Hepatocyte (in vitro differentiated cells): Measurements from ENCODE around the gene FBXW10. TPM values are rescaled to one million over a fixed set of nuclear protein-coding genes. Genes with fewer than 3 reads are reported as not detected.
A peak's percentile ranks its signal among the peaks of the same experiment; 100 is the strongest.
"Not testable (repeated sequence)": the region's sequence is repeated elsewhere in the genome, so short reads cannot be mapped to it uniquely, and the experiment has no call there.

ENCODE experiments used
- DNase-seq: peaks from one replicate; pipeline ENCODE4 v3.0.0-alpha.2; 2016; ENCODE audit warnings: low spot score
- H2AFZ ChIP-seq: fragments of 200-600 bp; sonication (generic); 2 replicates; pipeline ENCODE4 v1.6.0; 2016; ENCODE audit warnings: antibody characterized with exemption, mild to moderate bottlenecking
- H3K27ac ChIP-seq: fragments of 200-600 bp; sonication (generic); 2 replicates; pipeline ENCODE4 v1.5.1; 2016; ENCODE audit warnings: mild to moderate bottlenecking
- H3K27me3 ChIP-seq: fragments of 200-600 bp; sonication (generic); 2 replicates; pipeline ENCODE4 v1.6.1; 2016
- H3K36me3 ChIP-seq: fragments of 200-600 bp; sonication (generic); replicated peaks from 2 replicates; pipeline ENCODE4 v1.5.1; 2016; ENCODE audit warnings: low read depth; ENCODE audit not compliant: insufficient read depth
- H3K4me1 ChIP-seq: fragments of 200-600 bp; sonication (generic); 2 replicates; pipeline ENCODE4 v1.5.1; 2016; ENCODE audit warnings: mild to moderate bottlenecking, moderate library complexity; ENCODE audit not compliant: insufficient read depth
- H3K4me2 ChIP-seq: fragments of 200-600 bp; sonication (generic); 2 replicates; pipeline ENCODE4 v1.6.0; 2016
- H3K4me3 ChIP-seq: fragments of 200-600 bp; sonication (generic); 2 replicates; pipeline ENCODE4 v1.5.1; 2016; ENCODE audit warnings: mild to moderate bottlenecking
- H3K79me2 ChIP-seq: fragments of 200-600 bp; sonication (generic); 2 replicates; pipeline ENCODE4 v1.6.0; 2017; ENCODE audit warnings: mild to moderate bottlenecking
- H3K9me2 ChIP-seq: fragments of 200-600 bp; sonication (generic); replicated peaks from 2 replicates; pipeline ENCODE4 v1.6.0; 2017; ENCODE audit warnings: mild to moderate bottlenecking; ENCODE audit not compliant: insufficient read depth
- H3K9me3 ChIP-seq: fragments of 200-600 bp; sonication (generic); 2 replicates; pipeline ENCODE4 v1.5.1; 2016; ENCODE audit warnings: low read depth, mild to moderate bottlenecking
- H4K20me1 ChIP-seq: fragments of 200-600 bp; sonication (generic); 2 replicates; pipeline ENCODE4 v1.6.0; 2016; ENCODE audit warnings: mild to moderate bottlenecking; ENCODE audit not compliant: insufficient read depth, poor library complexity, severe bottlenecking
- WGBS: methylation state at CpG from one replicate; pipeline ENCODE4 v1.1.6; 2016; ENCODE audit warnings: low lambda C conversion rate; ENCODE audit errors: missing lambda C conversion rate; 5-methylcytosine and 5-hydroxymethylcytosine counted together
- polyA plus RNA-seq: library from polyadenylated mRNA; unstranded; fragments of >200 nt; fragmentation: Nextera tagmentation; extraction: Ambion mirVana; gene quantifications from 2 replicates; pipeline ENCODE4 v1.2.1, GENCODE V29; 2016
- total RNA-seq: library from RNA; depleted of rRNA; stranded (reverse); fragments of >200 nt; gene quantifications from 2 replicates; pipeline ENCODE4 v1.2.3, GENCODE V29; 2014

FBXW10 gene
- total and polyA plus RNA-seq, 2 experiments from 2014 or later, result not detected

GRCh38 chr17:18719428-18720110 lies 24.3 kb upstream of the FBXW10 start:
- not testable (repeated sequence) for H3K79me2 ChIP-seq, H3K27me3 ChIP-seq, H3K9me3 ChIP-seq, DNase-seq, H3K4me3 ChIP-seq, H3K4me1 ChIP-seq, H3K9me2 ChIP-seq, H2AFZ ChIP-seq, H3K36me3 ChIP-seq, H4K20me1 ChIP-seq
- Histone ChIP-seq H3K27ac (peak overlapping the region; percentile 94), H3K4me2 (peak overlapping the region; percentile 59)
- 70% methylated on average over 11 of the region's 12 CpGs for WGBS

- not testable (repeated sequence) for H3K4me3 ChIP-seq, H3K4me1 ChIP-seq, H4K20me1 ChIP-seq, H3K4me2 ChIP-seq, H3K9me3 ChIP-seq, H3K9me2 ChIP-seq, DNase-seq, H3K36me3 ChIP-seq, H2AFZ ChIP-seq, H3K27ac ChIP-seq, H3K27me3 ChIP-seq, H3K79me2 ChIP-seq
- WGBS, result 77% methylated on average over 5 of the region's 12 CpGs
These were observed 21.9 kb upstream of the FBXW10 start for GRCh38 chr17:18721775-18722547.

- H3K9me3 ChIP-seq, DNase-seq, H2AFZ ChIP-seq, H3K27me3 ChIP-seq, H3K4me3 ChIP-seq, H3K4me1 ChIP-seq, H3K27ac ChIP-seq, H4K20me1 ChIP-seq, H3K79me2 ChIP-seq, H3K36me3 ChIP-seq, H3K9me2 ChIP-seq, H3K4me2 ChIP-seq: not testable (repeated sequence)
- whole genome bisulfite sequencing, result 89% methylated on average over 5 of the region's 5 CpGs
These were observed 21.2 kb upstream of the FBXW10 start for GRCh38 chr17:18722612-18723011.

GRCh38 chr17:18723509-18723908 lies 20.3 kb upstream of the FBXW10 start:
- H3K9me3 ChIP-seq, result not testable (repeated sequence)

GRCh38 chr17:18732438-18732837 lies 11.4 kb upstream of the FBXW10 start:
- H3K27ac ChIP-seq, H3K36me3 ChIP-seq, H3K79me2 ChIP-seq, DNase-seq, H3K9me2 ChIP-seq, H2AFZ ChIP-seq, H4K20me1 ChIP-seq, H3K27me3 ChIP-seq, H3K4me3 ChIP-seq, H3K4me1 ChIP-seq, H3K4me2 ChIP-seq, H3K9me3 ChIP-seq: not testable (repeated sequence)
- 96% methylated on average over 1 of the region's 1 CpG for WGBS

More at GRCh38 chr17:18723509-18723908, 20.3 kb upstream of the FBXW10 start:
- not testable (repeated sequence) for DNase-seq, H3K79me2 ChIP-seq, H3K4me1 ChIP-seq, H3K27me3 ChIP-seq, H3K4me3 ChIP-seq, H3K4me2 ChIP-seq, H2AFZ ChIP-seq, H3K36me3 ChIP-seq, H4K20me1 ChIP-seq, H3K9me2 ChIP-seq
- H3K27ac ChIP-seq, result peak overlapping the region; percentile 31
- 95% methylated on average over 1 of the region's 1 CpG for WGBS

GRCh38 chr17:18733350-18733749 lies 10.5 kb upstream of the FBXW10 start:
- H4K20me1 ChIP-seq, H3K36me3 ChIP-seq, H3K27me3 ChIP-seq, H3K4me1 ChIP-seq, H3K79me2 ChIP-seq, H3K4me3 ChIP-seq, H2AFZ ChIP-seq, H3K4me2 ChIP-seq, H3K9me3 ChIP-seq, H3K9me2 ChIP-seq: not testable (repeated sequence)
- WGBS, result 75% methylated on average over 4 of the region's 4 CpGs
- H3K27ac ChIP-seq, result peak overlapping the region; percentile 76
- DNase-seq, result peak; percentile 21

- not testable (repeated sequence) for H4K20me1 ChIP-seq, H3K27me3 ChIP-seq, H3K9me3 ChIP-seq, H3K9me2 ChIP-seq, H3K4me2 ChIP-seq, DNase-seq, H3K4me3 ChIP-seq, H3K79me2 ChIP-seq, H2AFZ ChIP-seq, H3K27ac ChIP-seq, H3K36me3 ChIP-seq, H3K4me1 ChIP-seq
- 84% methylated on average over 7 of the region's 7 CpGs for WGBS
These were observed 4.0 kb upstream of the FBXW10 start for GRCh38 chr17:18739616-18740391.

- not testable (repeated sequence) for H3K9me3 ChIP-seq, H3K4me3 ChIP-seq, H3K4me2 ChIP-seq, H3K36me3 ChIP-seq, H3K9me2 ChIP-seq, H3K4me1 ChIP-seq, DNase-seq, H2AFZ ChIP-seq, H3K27me3 ChIP-seq, H3K27ac ChIP-seq, H4K20me1 ChIP-seq, H3K79me2 ChIP-seq
- WGBS, result 93% methylated on average over 3 of the region's 6 CpGs
These were observed 2.6 kb upstream of the FBXW10 start for GRCh38 chr17:18741228-18741627.
